ENCODE results near the gene AFF3.

DNA sequence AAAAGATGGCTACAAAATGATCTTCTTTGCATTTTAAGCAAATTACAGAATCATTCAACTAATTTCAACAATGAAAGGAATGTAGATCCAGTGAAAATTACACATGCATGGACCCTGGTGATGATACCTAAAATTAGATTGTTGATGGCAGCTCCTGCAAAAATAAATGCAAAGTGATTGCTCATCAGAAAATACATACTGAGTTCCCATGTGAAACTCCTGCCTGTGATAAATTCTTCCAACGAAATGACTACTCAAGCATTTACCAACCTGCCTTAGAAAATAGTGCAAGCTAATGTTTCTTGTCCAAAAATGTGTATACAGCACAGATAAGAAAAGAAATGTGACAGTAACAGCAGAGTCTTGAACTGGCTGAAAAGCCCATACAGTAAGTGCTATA lies 352.5 kb downstream of the AFF3 start:
- TF ChIP-seq, protein P1, sequence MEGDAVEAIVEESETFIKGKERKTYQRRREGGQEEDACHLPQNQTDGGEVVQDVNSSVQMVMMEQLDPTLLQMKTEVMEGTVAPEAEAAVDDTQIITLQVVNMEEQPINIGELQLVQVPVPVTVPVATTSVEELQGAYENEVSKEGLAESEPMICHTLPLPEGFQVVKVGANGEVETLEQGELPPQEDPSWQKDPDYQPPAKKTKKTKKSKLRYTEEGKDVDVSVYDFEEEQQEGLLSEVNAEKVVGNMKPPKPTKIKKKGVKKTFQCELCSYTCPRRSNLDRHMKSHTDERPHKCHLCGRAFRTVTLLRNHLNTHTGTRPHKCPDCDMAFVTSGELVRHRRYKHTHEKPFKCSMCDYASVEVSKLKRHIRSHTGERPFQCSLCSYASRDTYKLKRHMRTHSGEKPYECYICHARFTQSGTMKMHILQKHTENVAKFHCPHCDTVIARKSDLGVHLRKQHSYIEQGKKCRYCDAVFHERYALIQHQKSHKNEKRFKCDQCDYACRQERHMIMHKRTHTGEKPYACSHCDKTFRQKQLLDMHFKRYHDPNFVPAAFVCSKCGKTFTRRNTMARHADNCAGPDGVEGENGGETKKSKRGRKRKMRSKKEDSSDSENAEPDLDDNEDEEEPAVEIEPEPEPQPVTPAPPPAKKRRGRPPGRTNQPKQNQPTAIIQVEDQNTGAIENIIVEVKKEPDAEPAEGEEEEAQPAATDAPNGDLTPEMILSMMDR (IDR thresholded peaks at IDR 0.05; ENCODE audit: low read length): no peak
- TF ChIP-seq EZH2phosphoT487 (IDR thresholded peaks at IDR 0.05; ENCODE audit: low read length) (no peak), EZH2 (optimal IDR thresholded peaks at IDR 0.05; ENCODE audit: low read depth, low read length) (no peak)
